Endodermal cell (in vitro differentiated cells): ENCODE results near the gene CUL7. TPM values are rescaled to one million over a fixed set of nuclear protein-coding genes. Genes with fewer than 3 reads are reported as not detected.
A peak's percentile ranks its signal among the peaks of the same experiment; 100 is the strongest.
"Not testable (repeated sequence)": the region's sequence is repeated elsewhere in the genome, so short reads cannot be mapped to it uniquely, and the experiment has no call there.

Experiments used
- DNase-seq: peaks from one replicate; pipeline ENCODE4 v3.0.0-alpha.2; 2017
- H3K27ac ChIP-seq: 2 replicates; pipeline ENCODE4 v1.5.1; 2013; ENCODE audit warnings: mild to moderate bottlenecking, low read depth, low read length, moderate library complexity
- H3K27me3 ChIP-seq: 2 replicates; pipeline ENCODE4 v1.6.1; 2013; ENCODE audit warnings: mild to moderate bottlenecking, low read length, moderate library complexity; ENCODE audit not compliant: insufficient read depth, control insufficient read depth, poor library complexity, severe bottlenecking
- H3K36me3 ChIP-seq: 2 replicates; pipeline ENCODE4 v1.7.0; 2013; ENCODE audit warnings: mild to moderate bottlenecking, low read length, moderate library complexity; ENCODE audit not compliant: control insufficient read depth, insufficient read depth
- H3K4me1 ChIP-seq: one replicate; pipeline ENCODE4 v1.7.0; 2013; ENCODE audit warnings: low read length; ENCODE audit not compliant: control insufficient read depth, insufficient read depth
- H3K4me3 ChIP-seq: 2 replicates; pipeline ENCODE4 v1.5.1; 2013; ENCODE audit warnings: mild to moderate bottlenecking, low read length, moderate library complexity
- H3K9ac ChIP-seq: 2 replicates; pipeline ENCODE4 v1.6.1; 2013; ENCODE audit warnings: mild to moderate bottlenecking, low read length, moderate library complexity; ENCODE audit not compliant: poor library complexity, severe bottlenecking; ENCODE audit errors: extremely low read depth
- H3K9me3 ChIP-seq: 2 replicates; pipeline ENCODE4 v1.6.1; 2013; ENCODE audit warnings: mild to moderate bottlenecking, low read length, moderate library complexity; ENCODE audit not compliant: control insufficient read depth
- H3K27ac Mint-ChIP-seq: 2 replicates; pipeline ENCODE4 v1.8.0; 2020; ENCODE audit warnings: mixed read lengths
- H3K27me3 Mint-ChIP-seq: 2 replicates; pipeline ENCODE4 v1.8.0; 2021; ENCODE audit warnings: mild to moderate bottlenecking, mixed read lengths; ENCODE audit not compliant: insufficient read depth
- H3K36me3 Mint-ChIP-seq: 2 replicates; pipeline ENCODE4 v1.8.0; 2020; ENCODE audit warnings: low read depth, mixed read lengths
- H3K4me1 Mint-ChIP-seq: 2 replicates; pipeline ENCODE4 v1.8.0; 2020; ENCODE audit warnings: mixed read lengths
- H3K4me3 Mint-ChIP-seq: 2 replicates; pipeline ENCODE4 v1.8.0; 2020; ENCODE audit warnings: mild to moderate bottlenecking, moderate library complexity, mixed read lengths
- H3K9me3 Mint-ChIP-seq: 2 replicates; pipeline ENCODE4 v1.8.0; 2020; ENCODE audit warnings: mild to moderate bottlenecking, mixed read lengths
- CTCF ChIP-seq: fragments of 200-600 bp; sonication (generic); conservative IDR thresholded peaks from 2 replicates; pipeline ENCODE4 v1.5.0; 2021; ENCODE audit warnings: antibody characterized with exemption, mild to moderate bottlenecking
- WGBS, 2 experiments: methylation state at CpG; one replicate each; pipeline versions ENCODE4 v1.1.5 to v1.1.7; 2013; ENCODE audit warnings: missing lambda C conversion rate in 2 of 2, mixed read lengths in 1 of 2; ENCODE audit not compliant: insufficient coverage in 1 of 2, insufficient read length in 1 of 2; 5-methylcytosine and 5-hydroxymethylcytosine counted together
- total RNA-seq, 2 donors: library from RNA; stranded (reverse); fragmentation: NEBNext Ultra II Directional in 1 of 2; extraction: Animal tissue kit (Norgen Biotek cat#: 25700) in 1 of 2; gene quantifications; 2 replicates in 1 of 2; 3 replicates in 1 of 2; pipeline ENCODE4 v1.2.1, GENCODE V29; 2021

Gene CUL7
- total RNA-seq, 2 donors from 2014 or later, result 39.0 to 51.7 TPM

GRCh38 chr6:43082806-43083655 lies 29.4 kb upstream of the CUL7 start:
- peak overlapping the region; percentile 53 for H3K27ac Mint-ChIP-seq
- no peak overlapping the region for H3K9ac ChIP-seq
- 82 to 89% methylated on average over 6 to 13 of the region's 13 CpGs for WGBS, 2 experiments
- H3K36me3 ChIP-seq, result peaks cover 3% of the 10 kb centered on the region
- H3K4me1 Mint-ChIP-seq, result peaks cover 24% of the 10 kb centered on the region
- no peaks in the 10 kb centered on the region for H3K9me3 Mint-ChIP-seq
- H3K27me3 Mint-ChIP-seq, result no peaks in the 10 kb centered on the region
- peaks cover 4% of the 10 kb centered on the region for H3K4me1 ChIP-seq
- H3K27ac ChIP-seq, result no peak overlapping the region
- no peak overlapping the region for H3K4me3 Mint-ChIP-seq
- H3K4me3 ChIP-seq, result no peak overlapping the region
- no peaks in the 10 kb centered on the region for H3K27me3 ChIP-seq
- DNase-seq, result no peak
- no peaks in the 10 kb centered on the region for H3K9me3 ChIP-seq
- no peak for TF ChIP-seq CTCF
- peaks cover 7% of the 10 kb centered on the region for H3K36me3 Mint-ChIP-seq

GRCh38 chr6:43081922-43082321 lies 28.3 kb upstream of the CUL7 start:
- H3K27ac ChIP-seq, H3K9me3 Mint-ChIP-seq, H3K9me3 ChIP-seq, H3K36me3 ChIP-seq, H3K4me3 ChIP-seq, H3K27me3 ChIP-seq, H3K27me3 Mint-ChIP-seq, H3K9ac ChIP-seq, H3K4me1 ChIP-seq, H3K36me3 Mint-ChIP-seq, H3K4me3 Mint-ChIP-seq: not testable (repeated sequence)
- H3K4me1 Mint-ChIP-seq, result peaks cover 28% of the 10 kb centered on the region
- peak; percentile 24 for DNase-seq
- WGBS, 2 experiments, result 88 to 95% methylated on average over 7 to 9 of the region's 9 CpGs
- peak overlapping the region; percentile 39 for H3K27ac Mint-ChIP-seq

GRCh38 chr6:43081043-43081442 lies 27.4 kb upstream of the CUL7 start:
- WGBS, 2 experiments, result 86 to 99% methylated on average over 3 to 4 of the region's 4 CpGs
- H3K4me1 Mint-ChIP-seq, result peaks cover 25% of the 10 kb centered on the region
- no peak for TF ChIP-seq CTCF
- no peaks in the 10 kb centered on the region for H3K9me3 ChIP-seq
- no peak overlapping the region for H3K9ac ChIP-seq
- peaks cover 4% of the 10 kb centered on the region for H3K36me3 Mint-ChIP-seq
- H3K27ac Mint-ChIP-seq, result peak overlapping the region; percentile 53
- no peak for DNase-seq
- no peaks in the 10 kb centered on the region for H3K27me3 Mint-ChIP-seq
- peaks cover 8% of the 10 kb centered on the region for H3K4me1 ChIP-seq
- no peak overlapping the region for H3K27ac ChIP-seq
- peaks cover 3% of the 10 kb centered on the region for H3K36me3 ChIP-seq
- H3K4me3 ChIP-seq, result no peak overlapping the region
- no peaks in the 10 kb centered on the region for H3K9me3 Mint-ChIP-seq
- H3K27me3 ChIP-seq, result no peaks in the 10 kb centered on the region
- no peak overlapping the region for H3K4me3 Mint-ChIP-seq
